ENCODE data around the gene P4HTM.
A peak's percentile ranks its signal among the peaks of the same experiment; 100 is the strongest.

The P4HTM gene

DNA sequence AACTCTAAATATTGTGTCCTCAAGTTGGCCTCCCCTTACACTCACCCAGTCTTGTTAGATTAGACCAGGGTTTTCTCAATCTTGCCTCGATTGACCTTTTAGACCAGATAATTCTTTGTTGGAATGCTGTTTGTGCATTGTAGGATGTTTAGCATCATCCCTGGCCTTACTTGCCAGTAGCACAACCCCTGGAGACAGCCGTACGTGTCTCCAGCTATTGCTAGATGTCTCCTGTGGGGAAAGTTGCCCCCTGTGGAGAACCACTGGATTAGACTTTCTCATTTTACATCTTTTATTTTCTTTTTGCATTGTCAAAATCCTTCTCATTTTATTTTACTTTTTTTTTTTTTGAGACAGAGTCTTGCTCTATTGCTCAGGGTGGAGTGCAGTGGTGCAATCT lies 19.4 kb downstream of the P4HTM start:
- no peak for DNase-seq

DNA sequence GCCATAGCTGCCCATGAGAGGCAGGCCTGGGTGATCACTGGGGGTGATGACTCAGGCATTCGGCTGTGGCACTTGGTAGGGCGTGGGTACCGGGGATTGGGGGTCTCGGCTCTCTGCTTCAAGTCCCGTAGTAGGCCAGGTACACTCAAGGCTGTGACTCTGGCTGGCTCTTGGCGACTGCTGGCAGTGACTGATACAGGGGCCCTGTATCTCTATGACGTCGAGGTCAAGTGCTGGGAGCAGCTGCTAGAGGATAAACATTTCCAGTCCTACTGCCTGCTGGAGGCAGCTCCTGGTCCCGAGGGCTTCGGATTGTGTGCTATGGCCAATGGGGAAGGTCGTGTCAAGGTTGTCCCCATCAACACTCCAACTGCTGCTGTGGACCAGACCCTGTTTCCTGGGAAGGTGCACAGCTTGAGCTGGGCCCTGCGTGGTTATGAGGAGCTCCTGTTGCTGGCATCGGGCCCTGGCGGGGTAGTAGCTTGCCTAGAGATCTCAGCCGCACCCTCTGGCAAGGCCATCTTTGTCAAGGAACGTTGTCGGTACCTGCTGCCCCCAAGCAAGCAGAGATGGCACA lies 22.5 kb downstream of the P4HTM start:
- no peak for DNase-seq

DNA sequence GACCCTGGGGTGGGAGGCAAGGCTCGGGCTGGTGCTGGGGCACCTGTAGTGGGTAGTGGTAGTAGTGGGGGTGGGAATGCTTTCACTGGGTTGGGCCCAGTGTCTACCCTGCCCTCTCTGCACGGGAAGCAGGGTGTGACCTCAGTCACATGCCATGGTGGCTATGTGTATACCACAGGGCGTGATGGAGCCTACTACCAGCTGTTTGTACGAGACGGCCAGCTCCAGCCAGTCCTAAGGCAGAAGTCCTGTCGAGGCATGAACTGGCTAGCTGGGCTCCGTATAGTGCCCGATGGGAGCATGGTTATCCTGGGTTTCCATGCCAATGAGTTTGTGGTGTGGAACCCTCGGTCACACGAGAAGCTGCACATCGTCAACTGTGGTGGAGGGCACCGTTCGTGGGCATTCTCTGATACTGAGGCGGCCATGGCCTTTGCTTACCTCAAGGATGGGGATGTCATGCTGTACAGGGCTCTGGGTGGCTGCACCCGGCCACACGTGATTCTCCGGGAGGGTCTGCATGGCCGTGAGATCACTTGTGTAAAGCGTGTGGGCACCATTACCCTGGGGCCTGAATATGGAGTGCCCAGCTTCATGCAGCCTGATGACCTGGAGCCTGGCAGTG lies 23.2 kb downstream of the P4HTM start:
- DNase-seq = no peak

DNA sequence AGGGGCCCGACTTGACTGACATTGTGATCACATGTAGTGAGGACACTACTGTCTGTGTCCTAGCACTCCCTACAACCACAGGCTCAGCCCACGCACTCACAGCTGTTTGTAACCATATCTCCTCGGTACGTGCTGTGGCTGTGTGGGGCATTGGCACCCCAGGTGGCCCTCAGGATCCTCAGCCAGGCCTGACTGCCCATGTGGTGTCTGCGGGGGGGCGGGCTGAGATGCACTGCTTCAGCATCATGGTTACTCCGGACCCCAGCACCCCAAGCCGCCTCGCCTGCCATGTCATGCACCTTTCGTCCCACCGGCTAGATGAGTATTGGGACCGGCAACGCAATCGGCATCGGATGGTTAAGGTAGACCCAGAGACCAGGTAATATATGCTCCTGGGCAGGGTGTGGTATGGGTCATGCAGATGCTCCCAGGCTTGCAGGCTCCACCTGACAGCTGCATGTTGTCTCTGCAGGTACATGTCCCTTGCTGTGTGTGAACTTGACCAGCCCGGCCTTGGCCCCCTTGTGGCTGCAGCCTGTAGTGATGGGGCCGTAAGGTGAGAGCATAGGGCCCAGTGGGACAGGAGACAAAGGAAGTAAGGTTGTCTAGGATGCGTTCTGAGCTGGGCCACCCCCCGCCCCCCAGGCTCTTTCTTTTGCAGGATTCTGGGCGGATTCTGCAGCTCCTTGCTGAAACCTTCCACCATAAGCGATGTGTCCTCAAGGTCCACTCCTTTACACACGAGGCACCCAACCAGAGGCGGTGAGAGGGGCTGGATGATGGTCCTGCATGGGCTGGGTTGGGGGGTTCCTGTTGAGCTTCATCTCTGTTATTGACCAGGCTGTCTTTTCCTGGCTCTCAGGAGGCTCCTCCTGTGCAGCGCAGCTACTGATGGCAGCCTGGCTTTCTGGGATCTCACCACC lies 24.0 kb downstream of the P4HTM start:
- DNase-seq = peak in 1 of 2 experiments; percentile 6

DNA sequence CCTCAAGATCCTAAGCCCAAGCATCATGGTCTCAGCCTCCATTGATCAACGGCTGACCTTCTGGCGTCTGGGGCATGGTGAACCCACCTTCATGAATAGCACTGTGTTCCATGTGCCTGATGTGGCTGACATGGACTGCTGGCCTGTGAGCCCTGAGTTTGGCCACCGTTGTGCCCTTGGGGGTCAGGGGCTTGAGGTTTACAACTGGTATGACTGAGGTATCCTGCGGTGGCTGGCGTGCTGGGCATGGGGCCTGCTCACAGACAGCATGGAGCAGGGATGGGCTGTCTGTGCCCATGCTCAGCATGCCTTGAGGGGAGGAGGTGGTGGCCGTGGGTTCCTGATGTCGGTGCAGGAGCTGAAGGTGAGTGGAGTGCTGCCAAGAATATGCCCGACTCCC lies 25.0 kb downstream of the P4HTM start:
- DNase-seq = no peak

DNA sequence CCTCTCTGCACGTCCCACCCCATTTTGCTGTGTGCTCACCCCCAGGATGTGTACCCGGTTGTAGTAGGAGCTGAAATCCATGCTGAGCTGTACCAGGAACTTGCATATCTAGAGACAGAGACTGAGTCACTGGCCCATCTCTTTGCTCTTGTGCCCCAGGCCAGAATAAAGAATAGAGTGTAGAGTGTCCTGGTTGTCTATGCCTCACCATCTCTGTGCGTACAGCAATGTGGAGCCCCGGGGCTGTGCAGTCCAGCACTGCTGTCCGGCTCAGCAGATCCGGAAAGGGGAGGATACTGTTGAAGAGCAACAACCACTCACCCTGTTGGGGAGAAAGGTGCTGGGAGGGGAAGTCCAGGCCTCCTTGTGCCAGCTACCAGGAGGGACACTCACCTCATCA lies 25.7 kb downstream of the P4HTM start:
- DNase-seq = no peak

DNA sequence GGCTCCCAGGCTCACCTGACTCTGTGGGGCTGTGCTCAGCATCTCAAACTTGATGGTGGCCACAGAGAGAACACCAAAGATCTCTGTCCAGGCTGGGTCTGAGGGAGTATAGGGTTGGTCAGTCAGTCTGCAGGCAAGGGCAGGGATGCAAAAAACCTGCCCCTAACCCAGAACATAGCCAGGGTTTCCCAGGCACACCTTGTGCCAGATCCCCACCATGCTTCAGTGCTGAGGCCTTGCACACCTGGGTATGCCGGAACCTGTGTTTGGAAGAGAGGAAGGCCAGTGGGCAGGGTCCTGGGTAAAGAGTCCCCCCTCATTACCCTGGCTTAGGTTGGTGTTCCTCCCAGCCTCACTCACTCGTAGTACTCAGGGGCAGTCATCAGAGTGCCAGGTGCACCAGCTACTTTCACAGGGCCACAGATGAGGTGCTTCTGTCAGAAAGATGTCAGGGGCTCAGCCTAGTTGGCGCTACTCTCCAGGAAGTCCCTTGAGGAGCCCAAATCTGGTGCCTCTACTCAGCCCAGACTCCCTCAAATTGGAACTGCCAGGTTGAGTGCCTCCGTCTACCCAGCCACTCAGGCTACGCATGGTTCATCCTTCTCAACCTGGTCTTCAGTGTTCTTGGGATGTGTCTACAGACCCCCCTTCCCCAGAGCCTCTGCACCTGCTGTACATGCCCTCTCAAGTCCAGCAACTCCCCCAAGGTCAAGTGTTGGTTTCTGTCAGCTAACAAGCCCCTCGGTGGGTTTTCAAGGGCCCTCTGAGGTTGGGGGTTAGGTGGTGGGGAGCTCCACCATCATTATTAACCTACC lies 26.6 kb downstream of the P4HTM start:
- DNase-seq = no peak

DNA sequence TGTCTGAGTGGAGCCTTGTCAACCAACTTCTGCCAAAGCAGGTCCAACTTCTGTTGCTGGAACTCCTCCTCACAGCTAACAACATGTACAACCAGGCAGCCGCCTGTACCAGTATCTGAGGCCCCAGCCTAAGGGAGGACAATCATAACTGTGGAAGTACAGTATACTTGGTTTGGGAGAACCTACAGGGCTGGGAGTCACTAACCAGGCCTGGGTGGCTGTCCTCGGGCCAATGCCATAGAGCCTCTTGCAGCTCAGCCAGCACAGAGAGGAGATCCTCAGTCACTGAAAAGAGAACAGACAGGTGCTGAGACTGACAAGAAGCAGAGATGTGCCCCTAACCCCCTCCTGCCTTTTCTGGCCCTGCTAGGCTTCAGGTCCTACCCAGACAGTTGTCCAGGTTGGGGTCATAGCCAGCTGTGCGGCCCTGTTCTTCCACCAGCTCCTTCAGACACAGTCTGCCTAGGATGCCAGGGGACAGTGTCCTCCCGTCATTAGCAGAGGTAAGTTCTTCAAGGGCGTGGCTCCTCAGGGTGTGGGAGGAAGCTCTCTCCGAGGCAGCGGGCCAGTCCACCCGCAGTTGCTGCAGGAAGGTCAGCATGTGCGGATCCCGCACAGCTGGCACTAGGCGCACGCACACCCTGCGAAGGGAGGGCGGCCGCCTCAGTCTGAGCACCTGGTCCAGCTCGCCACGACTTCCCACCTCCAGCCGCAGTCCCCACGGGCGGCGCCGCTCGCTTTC lies 27.4 kb downstream of the P4HTM start:
- DNase-seq = no peak

DNA sequence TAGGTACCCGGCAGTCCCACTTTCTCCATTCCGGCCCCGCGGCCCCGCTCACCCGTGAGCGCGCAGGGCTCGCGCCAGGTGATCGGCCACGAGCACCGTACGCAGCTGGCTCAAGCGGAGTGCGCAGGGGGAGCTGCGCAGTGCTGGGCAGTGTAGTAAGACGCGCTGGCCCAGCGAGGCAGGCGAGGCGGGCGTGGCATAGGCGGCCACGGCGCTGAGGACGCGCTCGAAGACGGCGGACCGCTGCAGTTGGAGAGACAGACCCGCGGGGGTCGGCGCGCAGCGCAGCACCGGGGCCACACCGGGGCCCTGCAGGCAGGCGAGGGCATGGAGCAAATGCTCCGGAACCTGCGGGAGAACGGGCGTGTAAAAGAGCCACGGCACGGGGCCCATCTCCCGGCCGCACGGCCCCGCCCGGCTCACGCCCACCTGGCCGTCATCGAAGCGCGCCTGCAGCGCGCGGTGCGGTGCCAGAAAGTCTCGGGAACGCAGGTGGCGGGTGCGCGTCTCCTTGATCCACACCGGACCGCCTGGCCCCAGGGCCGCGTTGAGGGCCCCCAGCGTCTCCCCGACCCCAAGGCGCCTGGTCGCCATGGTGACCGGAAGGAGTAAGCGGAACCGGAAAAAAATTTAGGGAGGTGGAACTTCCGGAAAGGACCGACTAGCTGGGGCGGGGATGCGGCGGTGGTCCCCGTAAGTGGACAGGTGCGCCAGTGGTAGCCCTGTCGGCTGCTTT lies 28.1 kb downstream of the P4HTM start, which contains the start of gene DALRD3:
Gene DALRD3 (minus strand): TSS at position 610 of the 736 bp plus-strand sequence. CDS start 16 bp downstream, at position 594.
- peak; percentile 50 to 60 for DNase-seq

DNA sequence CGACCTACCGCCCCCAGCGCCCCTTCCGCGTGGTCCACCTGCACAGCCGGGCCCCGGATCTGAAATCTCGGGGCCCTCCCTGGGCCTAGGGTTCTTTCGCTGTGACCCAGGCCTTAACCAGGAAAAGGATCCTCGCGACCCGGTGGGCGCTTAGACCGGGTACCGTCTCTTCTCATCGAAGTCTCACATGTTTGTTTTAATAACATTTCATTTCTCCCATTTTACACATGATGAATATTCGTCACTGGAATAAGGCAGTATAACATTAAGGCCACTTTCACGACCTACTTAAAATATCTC lies 28.6 kb downstream of the P4HTM start:
- peak in 1 of 2 experiments; percentile 42 for DNase-seq

DNA sequence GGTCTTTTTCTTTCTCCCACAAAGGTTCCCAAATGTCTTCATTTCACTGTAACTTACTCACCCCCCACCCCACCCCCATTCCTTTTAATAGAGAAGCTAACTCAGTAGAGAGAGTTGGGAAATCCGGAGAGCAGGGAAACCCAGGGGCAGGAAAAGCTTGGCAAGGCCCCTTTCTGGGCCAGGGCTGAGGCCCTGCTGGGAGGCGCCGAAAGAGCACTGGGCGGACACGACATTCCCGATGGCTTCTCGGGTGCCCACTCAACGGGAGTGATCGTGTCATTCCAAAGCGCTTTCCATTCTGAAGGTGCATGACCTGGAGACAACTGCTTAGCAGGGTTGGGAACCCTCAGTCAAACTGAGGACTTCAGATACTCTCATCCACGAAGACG lies 29.9 kb downstream of the P4HTM start:
- peak in 1 of 2 experiments; percentile 23 for DNase-seq

DNA sequence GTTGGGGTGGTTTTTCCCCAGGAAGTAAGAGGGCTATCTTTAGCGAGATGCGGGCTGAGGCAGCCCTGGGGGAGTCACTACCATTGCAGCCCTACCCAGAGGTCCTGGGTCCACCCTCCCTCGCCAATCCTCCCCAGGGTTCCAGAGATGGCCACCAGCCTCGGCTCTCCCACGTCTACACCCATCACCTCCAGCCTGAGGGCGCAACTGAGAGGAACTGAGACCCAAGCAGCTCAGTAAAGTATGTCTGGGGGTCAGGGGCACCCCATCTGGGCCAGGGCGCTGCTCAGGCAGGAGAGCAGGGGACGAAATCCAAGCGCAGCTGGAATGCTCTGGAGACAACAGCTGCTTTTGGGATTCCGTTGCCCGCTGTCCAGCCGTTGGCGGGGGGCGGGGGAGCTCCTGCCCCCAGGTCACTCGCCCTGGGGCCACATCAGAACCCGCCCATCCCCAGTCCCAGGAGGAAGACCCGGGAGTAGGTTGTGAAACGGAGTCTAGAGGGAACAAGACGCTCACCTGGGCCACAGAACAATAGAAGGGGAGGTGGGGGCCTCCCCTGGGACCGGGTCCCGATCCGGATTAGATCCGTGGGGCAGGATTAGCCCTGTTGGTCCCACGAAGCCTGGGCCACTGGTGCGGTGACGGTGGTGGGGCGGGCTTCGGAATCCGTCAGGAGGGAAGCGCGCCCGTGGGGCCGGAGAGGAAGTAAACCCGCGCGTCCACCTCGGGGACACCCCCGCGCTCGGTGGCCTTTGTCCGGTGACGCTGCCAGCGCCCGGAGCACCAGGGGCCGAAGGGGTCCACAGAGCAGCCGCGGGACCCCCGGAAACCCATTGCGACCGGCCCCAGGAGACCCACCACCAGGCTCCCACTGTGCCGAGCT lies 30.5 kb downstream of the P4HTM start:
- DNase-seq = no peak

DNA sequence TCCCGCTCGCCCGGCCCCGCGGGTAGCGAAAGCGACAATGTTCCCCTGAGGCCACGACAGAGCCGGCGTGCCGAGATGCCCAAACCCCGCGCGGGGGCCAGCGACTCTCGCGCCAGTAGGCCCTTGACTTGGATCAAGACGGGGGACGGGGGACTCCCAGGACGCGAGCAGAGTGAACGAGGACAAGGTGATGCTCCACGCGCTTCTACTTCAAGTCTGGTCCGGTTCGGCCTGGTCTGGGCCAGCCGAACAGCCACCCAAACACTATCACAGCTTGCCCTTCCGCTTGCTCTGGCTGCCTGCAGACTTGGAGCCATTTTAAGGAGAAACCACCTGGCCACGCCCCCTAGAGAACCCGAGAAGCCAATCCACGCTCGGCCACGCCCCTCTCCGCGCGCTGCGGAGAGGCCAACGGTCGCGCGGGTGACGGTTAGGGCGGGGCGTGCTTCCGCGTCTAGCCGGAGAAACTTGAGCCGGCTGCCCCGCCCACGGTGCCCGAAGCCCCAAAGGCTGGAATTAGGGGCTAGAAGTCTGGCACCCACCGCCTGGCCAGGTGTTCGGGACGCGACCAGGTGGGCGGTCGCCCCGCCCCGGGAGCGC lies 31.3 kb downstream of the P4HTM start:
- peak; percentile 76 to 91 for DNase-seq

DNA sequence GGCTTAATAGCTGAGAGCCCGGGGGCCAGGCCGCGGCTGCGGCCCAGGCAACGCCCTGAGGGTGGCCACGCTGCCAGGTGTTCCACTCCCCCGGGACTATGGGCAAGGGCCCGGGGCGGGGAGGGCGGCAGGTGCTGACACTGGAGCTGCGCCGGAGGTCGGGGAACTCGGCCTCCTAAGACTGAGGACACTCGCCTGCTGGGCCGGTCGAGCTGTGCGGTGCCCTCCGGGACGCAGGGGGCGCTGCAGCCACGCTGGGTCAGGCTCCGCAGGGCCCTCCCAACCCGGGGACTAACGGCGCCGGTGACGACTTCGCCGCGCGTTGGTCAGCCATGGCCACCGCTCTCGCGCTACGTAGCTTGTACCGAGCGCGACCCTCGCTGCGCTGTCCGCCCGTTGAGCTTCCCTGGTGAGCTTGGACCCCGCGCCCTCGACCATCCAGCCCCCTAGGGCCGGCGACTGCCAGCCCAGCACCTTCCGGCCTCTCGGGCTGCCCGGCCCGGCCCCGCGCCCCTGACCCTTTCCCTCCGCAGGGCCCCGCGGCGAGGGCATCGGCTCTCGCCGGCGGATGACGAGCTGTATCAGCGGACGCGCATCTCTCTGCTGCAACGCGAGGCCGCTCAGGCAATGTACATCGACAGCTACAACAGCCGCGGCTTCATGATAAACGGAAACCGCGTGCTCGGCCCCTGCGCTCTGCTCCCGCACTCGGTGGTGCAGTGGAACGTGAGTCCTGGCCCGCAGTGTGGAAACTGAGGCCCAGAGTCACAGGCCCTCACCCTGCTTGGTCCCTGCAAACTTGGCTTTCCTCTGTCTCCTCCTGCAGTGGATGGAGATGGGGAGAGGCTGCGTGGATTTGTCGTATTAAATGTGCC lies 32.0 kb downstream of the P4HTM start, which contains the start of gene NDUFAF3:
Gene NDUFAF3 (plus strand): TSS at position 309 of the 875 bp plus-strand sequence. CDS start 24 bp downstream, at position 333.
- peak; percentile 63 to 78 for DNase-seq

DNA sequence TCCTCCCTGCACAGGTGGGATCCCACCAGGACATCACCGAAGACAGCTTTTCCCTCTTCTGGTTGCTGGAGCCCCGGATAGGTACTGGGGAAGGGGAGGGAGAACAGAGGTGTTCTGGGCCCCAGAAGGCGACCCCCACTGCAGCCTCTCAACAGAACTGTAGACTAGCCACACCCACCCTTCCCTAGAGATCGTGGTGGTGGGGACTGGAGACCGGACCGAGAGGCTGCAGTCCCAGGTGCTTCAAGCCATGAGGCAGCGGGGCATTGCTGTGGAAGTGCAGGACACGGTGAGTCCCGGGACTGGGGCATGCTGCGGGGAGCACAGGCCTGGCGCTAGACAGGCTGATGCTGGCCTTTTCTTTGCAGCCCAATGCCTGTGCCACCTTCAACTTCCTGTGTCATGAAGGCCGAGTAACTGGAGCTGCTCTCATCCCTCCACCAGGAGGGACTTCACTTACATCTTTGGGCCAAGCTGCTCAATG lies 32.7 kb downstream of the P4HTM start:
- DNase-seq = no peak

DNA sequence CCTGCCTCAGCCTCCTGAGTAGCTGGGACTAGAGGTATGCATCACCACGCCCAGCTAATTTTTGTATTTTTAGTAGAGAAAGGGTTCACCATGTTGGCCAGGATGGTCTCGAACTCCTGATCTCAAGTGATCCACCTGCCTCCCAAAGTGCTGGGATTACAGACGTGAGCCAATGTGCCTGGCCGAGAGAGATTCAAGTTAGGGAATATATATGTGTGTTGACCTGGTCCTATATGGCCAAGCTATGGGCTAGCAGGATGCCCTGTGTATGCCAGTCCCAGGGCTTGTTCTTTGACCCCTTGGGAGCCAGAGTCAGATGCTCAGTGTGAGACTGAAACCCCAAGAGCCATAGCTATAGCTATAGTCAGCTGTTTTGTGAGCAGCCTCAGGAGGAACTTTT lies 33.7 kb downstream of the P4HTM start:
- DNase-seq = no peak

DNA sequence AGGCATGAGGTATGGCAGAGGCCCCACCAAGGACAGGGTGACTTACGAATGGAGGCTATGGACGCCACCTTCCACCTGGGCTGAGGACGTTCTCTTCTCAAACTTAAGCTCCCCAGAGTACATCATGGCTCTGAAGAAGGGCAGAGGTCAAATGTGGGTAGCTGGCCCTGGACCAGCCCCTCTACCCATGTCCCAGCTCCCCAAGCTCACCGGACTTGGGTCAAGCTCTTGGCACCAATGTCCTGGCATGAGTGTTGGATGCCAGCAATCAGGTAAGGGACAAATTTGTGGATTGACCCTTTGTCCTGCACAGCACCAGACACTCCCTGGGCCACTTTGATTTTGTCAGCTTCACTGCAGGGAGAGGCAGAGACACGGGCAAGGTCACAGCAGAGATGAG lies 34.4 kb downstream of the P4HTM start:
- no peak for DNase-seq

DNA sequence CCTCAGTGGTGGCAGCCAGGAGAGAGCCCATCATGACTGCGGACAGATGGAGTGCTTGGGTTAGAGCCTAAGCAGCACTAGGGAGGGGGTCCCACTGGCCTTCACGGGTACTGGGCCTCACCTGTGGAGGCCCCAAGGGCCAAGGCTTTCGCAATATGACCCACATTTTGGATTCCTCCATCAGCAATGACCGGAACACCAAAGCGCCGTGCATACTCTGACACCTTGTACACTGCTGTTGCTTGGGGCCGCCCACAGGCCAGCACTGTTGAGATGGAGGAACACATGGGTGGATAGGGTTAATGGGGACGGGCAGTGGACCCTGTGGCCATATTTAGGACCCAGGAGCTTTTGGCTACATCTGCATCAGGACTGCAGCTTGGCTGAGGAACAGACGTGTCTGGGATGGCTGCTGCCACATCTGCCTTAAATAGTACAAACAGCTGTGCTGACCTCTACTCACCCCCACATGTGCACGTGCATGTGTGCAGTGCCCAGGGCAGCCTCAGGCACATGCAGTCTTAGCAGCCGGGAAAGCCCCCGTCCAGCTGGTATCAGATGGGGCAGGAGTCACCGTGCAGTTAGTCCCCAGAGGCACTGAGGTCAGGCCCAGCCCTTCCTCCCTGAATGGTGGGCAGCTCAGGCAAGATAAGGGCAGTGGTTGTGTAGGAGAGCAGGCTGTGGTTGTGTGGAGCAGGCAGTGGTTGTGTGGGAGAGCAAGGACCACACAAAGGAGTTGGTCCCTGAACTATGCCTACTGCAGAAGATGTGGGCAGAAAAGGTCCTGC lies 35.2 kb downstream of the P4HTM start:
- DNase-seq = no peak
